RWPE1 (cell line): ENCODE data around the gene STK39.

Experiments used
- CTCF ChIA-PET: fragments of 350-600 bp; sonication (Branson Sonifier 250); formaldehyde crosslinking; extraction: SDS; loops from one replicate; lab custom pipeline; 2021; lab: Yijun Ruan, JAX
- POLR2A ChIA-PET: fragments of 400-600 bp; formaldehyde crosslinking; extraction: SDS; loops from one replicate; lab custom pipeline; 2020; ENCODE audit warnings: antibody characterized with exemption; ENCODE audit not compliant: low non-redundant PET; lab: Yijun Ruan, JAX
- DNase-seq: peaks from one replicate; pipeline ENCODE4 v3.0.0; 2012; ENCODE audit warnings: low spot score
- H3K27ac ChIP-seq: fragments of 450-650 bp; 2 replicates; pipeline ENCODE4 v1.5.1; 2017
- CTCF ChIP-seq: fragments of 450-650 bp; conservative IDR thresholded peaks from 2 replicates; pipeline ENCODE4 v1.5.1; 2017; ENCODE audit warnings: low read depth, mild to moderate bottlenecking

STK39 gene

GRCh38 chr2:168175469-168175868, 71.9 kb downstream of the STK39 start:
- POLR2A ChIA-PET: no interaction called here
- CTCF ChIA-PET: interaction anchor here (1.2 kb wide), 1 partner anchor 16 kb away, joined by 3 read pairs; no protein-coding TSS in a partner anchor
- no peak for TF ChIP-seq CTCF
- H3K27ac ChIP-seq: no peak overlapping the region
- DNase-seq: no peak

GRCh38 chr2:168174756-168175155, 72.6 kb downstream of the STK39 start:
- CTCF ChIA-PET: no interaction called here
- POLR2A ChIA-PET: no interaction called here
- no peak overlapping the region for H3K27ac ChIP-seq
- TF ChIP-seq CTCF: no peak
- no peak for DNase-seq

- DNase-seq: no peak
- TF ChIP-seq CTCF: no peak
- POLR2A ChIA-PET: no interaction called here
- CTCF ChIA-PET: no interaction called here
- H3K27ac ChIP-seq: no peak overlapping the region
These were observed 75.3 kb downstream of the STK39 start for GRCh38 chr2:168172071-168172470.

- CTCF ChIA-PET: no interaction called here
- H3K27ac ChIP-seq: no peak overlapping the region
- POLR2A ChIA-PET: no interaction called here
- no peak for TF ChIP-seq CTCF
- DNase-seq: no peak
These were observed 76.2 kb downstream of the STK39 start for GRCh38 chr2:168171059-168171762.

- no peak for TF ChIP-seq CTCF
- CTCF ChIA-PET: no interaction called here
- H3K27ac ChIP-seq: no peak overlapping the region
- DNase-seq: no peak
- POLR2A ChIA-PET: no interaction called here
These were observed 78.2 kb downstream of the STK39 start for GRCh38 chr2:168169097-168169745.

GRCh38 chr2:168167511-168168263, 79.7 kb downstream of the STK39 start:
- no peak for TF ChIP-seq CTCF
- CTCF ChIA-PET: no interaction called here
- DNase-seq: no peak
- POLR2A ChIA-PET: no interaction called here
- no peak overlapping the region for H3K27ac ChIP-seq
